Prostate gland (tissue), 2 donors: ENCODE data around the gene MRPL9.

Experiments used
- POLR2A ChIP-seq: fragments of 450-650 bp; IDR thresholded peaks from one replicate; pipeline ENCODE4 v1.6.1; 2016; ENCODE audit warnings: antibody characterized with exemption, mild to moderate bottlenecking
- TF ChIP-seq, protein P1 (sequence below), 4 experiments: fragments of 200-600 bp in 2 of 4; fragments of 450-650 bp in 2 of 4; sonication (generic) in 2 of 4; IDR thresholded peaks; 1 replicate in 3 of 4; 2 replicates in 1 of 4; pipeline ENCODE4 v1.5.1; 2016 to 2019; ENCODE audit warnings: antibody characterized with exemption in 4 of 4, mild to moderate bottlenecking in 2 of 4, moderate library complexity in 2 of 4

DNA sequence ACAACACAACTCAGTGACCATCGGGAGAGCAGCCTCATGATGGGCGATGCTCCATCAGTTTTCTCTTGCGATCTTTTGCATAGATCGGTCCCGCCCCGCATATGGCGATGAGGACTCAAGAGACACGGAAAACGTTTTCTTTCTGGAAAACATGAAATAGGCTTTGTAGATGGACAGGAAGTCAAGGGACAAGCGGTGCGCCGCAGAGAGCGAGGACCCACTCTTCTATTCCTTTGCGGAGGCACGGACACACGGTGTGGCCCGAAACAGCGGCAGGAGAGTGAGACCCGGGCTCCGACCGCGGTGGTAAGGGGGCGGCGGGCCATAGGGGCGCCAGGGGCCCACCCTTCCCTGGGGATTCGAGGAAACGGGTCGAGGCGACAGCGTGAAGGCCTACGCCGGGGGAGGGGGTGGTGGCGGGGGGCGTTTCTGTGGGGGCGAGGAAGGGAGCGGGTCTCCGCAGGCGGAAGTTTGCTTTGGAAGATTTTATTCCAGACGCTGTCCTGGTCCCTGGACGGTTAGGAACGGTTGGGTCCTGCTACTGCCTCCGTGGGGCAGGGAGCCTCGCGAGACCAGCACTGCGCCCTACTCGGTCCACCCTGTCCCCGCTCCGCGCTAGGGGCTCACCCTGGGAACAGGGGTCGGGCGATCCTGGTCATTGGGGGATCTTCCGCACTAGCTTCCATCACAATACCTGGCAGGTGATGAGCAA is 27.8 kb upstream of the MRPL9 start:
- TF ChIP-seq, protein P1, sequence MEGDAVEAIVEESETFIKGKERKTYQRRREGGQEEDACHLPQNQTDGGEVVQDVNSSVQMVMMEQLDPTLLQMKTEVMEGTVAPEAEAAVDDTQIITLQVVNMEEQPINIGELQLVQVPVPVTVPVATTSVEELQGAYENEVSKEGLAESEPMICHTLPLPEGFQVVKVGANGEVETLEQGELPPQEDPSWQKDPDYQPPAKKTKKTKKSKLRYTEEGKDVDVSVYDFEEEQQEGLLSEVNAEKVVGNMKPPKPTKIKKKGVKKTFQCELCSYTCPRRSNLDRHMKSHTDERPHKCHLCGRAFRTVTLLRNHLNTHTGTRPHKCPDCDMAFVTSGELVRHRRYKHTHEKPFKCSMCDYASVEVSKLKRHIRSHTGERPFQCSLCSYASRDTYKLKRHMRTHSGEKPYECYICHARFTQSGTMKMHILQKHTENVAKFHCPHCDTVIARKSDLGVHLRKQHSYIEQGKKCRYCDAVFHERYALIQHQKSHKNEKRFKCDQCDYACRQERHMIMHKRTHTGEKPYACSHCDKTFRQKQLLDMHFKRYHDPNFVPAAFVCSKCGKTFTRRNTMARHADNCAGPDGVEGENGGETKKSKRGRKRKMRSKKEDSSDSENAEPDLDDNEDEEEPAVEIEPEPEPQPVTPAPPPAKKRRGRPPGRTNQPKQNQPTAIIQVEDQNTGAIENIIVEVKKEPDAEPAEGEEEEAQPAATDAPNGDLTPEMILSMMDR (IDR thresholded peaks at IDR 0.05) = no peak
- no peak for TF ChIP-seq POLR2A
